Liver (tissue), 9 donors: ENCODE data around the gene CHMP1A. TPM values are rescaled to one million over a fixed set of nuclear protein-coding genes. Genes with fewer than 3 reads are reported as not detected.

Experiments
- DNase-seq: peaks from one replicate; pipeline ENCODE4 v3.0.0-alpha.2; 2017; ENCODE audit warnings: low spot score
- H3K27ac ChIP-seq, 2 donors: one replicate each; pipeline ENCODE4 v1.7.0; 2013; ENCODE audit warnings: inconsistent platforms in 2 of 2, low read length in 2 of 2, control low read depth in 1 of 2, low read depth in 1 of 2, mild to moderate bottlenecking in 1 of 2
- H3K27me3 ChIP-seq, 4 donors: one replicate each; pipeline versions ENCODE4 v1.6.1 to v1.7.0; 2013; ENCODE audit warnings: low read length in 3 of 4, inconsistent platforms in 1 of 4, mild to moderate bottlenecking in 1 of 4, moderate library complexity in 1 of 4; ENCODE audit not compliant: control insufficient read depth in 4 of 4, insufficient read depth in 4 of 4
- H3K36me3 ChIP-seq, 4 donors: one replicate each; pipeline versions ENCODE4 v1.6.1 to v1.7.0; 2013; ENCODE audit warnings: low read length in 3 of 4, mild to moderate bottlenecking in 3 of 4, low read depth in 1 of 4, moderate library complexity in 1 of 4; ENCODE audit not compliant: control insufficient read depth in 4 of 4, insufficient read depth in 3 of 4
- H3K4me1 ChIP-seq, 4 donors: one replicate each; pipeline versions ENCODE4 v1.6.1 to v1.7.0; 2013; ENCODE audit warnings: low read length in 3 of 4, mild to moderate bottlenecking in 3 of 4, moderate library complexity in 1 of 4; ENCODE audit not compliant: control insufficient read depth in 4 of 4, insufficient read depth in 4 of 4
- H3K4me3 ChIP-seq, 3 donors: one replicate each; pipeline versions ENCODE4 v1.6.1 to v1.7.0; 2013; ENCODE audit warnings: low read length in 3 of 3, control low read depth in 1 of 3, low read depth in 1 of 3, mild to moderate bottlenecking in 1 of 3
- H3K9ac ChIP-seq, 2 donors: one replicate each; pipeline ENCODE4 v1.7.0; 2013; ENCODE audit warnings: low read length in 2 of 2, mild to moderate bottlenecking in 2 of 2, moderate library complexity in 2 of 2, control low read depth in 1 of 2, low read depth in 1 of 2
- H3K9me3 ChIP-seq, 4 donors: one replicate each; pipeline versions ENCODE4 v1.6.1 to v1.7.0; 2013; ENCODE audit warnings: low read length in 3 of 4; ENCODE audit not compliant: control insufficient read depth in 4 of 4
- CTCF ChIP-seq: fragments of 150-350 bp; IDR thresholded peaks from 2 replicates; pipeline ENCODE4 v1.5.1; 2017; ENCODE audit warnings: improper control_type of control experiment, low read depth, low read length; ENCODE audit not compliant: missing input control
- FOXA1 ChIP-seq: IDR thresholded peaks from 2 replicates; pipeline ENCODE4 v1.6.1; 2016; ENCODE audit warnings: antibody characterized with exemption
- FOXA2 ChIP-seq: IDR thresholded peaks from 2 replicates; pipeline ENCODE4 v1.6.1; 2016; ENCODE audit warnings: antibody characterized with exemption
- GABPA ChIP-seq, 2 donors: IDR thresholded peaks in 1 of 2; conservative IDR thresholded peaks in 1 of 2; 2 replicates each; pipeline ENCODE4 v1.6.1; 2016; ENCODE audit warnings: antibody characterized with exemption in 2 of 2, mild to moderate bottlenecking in 1 of 2, moderate library complexity in 1 of 2
- HNF4A ChIP-seq, 2 donors: conservative IDR thresholded peaks; 2 replicates each; pipeline ENCODE4 v1.6.1; 2016; ENCODE audit warnings: antibody characterized with exemption in 2 of 2, mild to moderate bottlenecking in 2 of 2
- HNF4G ChIP-seq: IDR thresholded peaks from 2 replicates; pipeline ENCODE4 v1.6.1; 2016; ENCODE audit warnings: antibody characterized with exemption
- JUND ChIP-seq, 2 donors: IDR thresholded peaks; 2 replicates each; pipeline ENCODE4 v1.6.1; 2016; ENCODE audit warnings: antibody characterized with exemption in 2 of 2
- MAX ChIP-seq: IDR thresholded peaks from 2 replicates; pipeline ENCODE4 v1.6.1; 2016; ENCODE audit warnings: antibody characterized with exemption
- NR2F2 ChIP-seq: IDR thresholded peaks from 2 replicates; pipeline ENCODE4 v1.6.1; 2016; ENCODE audit warnings: antibody characterized with exemption
- RAD21 ChIP-seq, 2 donors: IDR thresholded peaks; 2 replicates each; pipeline ENCODE4 v1.6.1; 2016; ENCODE audit warnings: antibody characterized with exemption in 2 of 2, mild to moderate bottlenecking in 2 of 2
- RXRA ChIP-seq, 2 donors: IDR thresholded peaks; 2 replicates each; pipeline ENCODE4 v1.6.1; 2017 to 2018; ENCODE audit warnings: antibody characterized with exemption in 2 of 2, mild to moderate bottlenecking in 1 of 2
- SP1 ChIP-seq: IDR thresholded peaks from 2 replicates; pipeline ENCODE4 v1.6.1; 2018; ENCODE audit warnings: antibody characterized with exemption, mild to moderate bottlenecking
- TAF1 ChIP-seq: conservative IDR thresholded peaks from 2 replicates; pipeline ENCODE4 v1.6.1; 2016; ENCODE audit warnings: antibody characterized with exemption, mild to moderate bottlenecking
- YY1 ChIP-seq: IDR thresholded peaks from 2 replicates; pipeline ENCODE4 v1.6.1; 2016; ENCODE audit warnings: antibody characterized with exemption, mild to moderate bottlenecking
- WGBS: extraction: QIAGEN DNeasy Blood & Tissue Kit; methylation state at CpG from one replicate; pipeline ENCODE4 v1.1.7; 2013; 5-methylcytosine and 5-hydroxymethylcytosine counted together
- polyA plus RNA-seq, 2 donors: library from polyadenylated mRNA; stranded (reverse) in 1 of 2; unstranded in 1 of 2; fragments of 200-250 nt in 1 of 2; fragments of >200 nt in 1 of 2; fragmentation: Nextera tagmentation in 1 of 2; extraction: Ambion mirVana in 1 of 2; gene quantifications; one replicate each; pipeline versions ENCODE4 v1.2.1 to v1.2.3, GENCODE V29; 2013 to 2015
- total RNA-seq, 2 donors: library from RNA; depleted of rRNA; stranded (reverse); fragments of >200 nt; gene quantifications; one replicate each; pipeline ENCODE4 v1.2.3, GENCODE V29; 2014
- TF ChIP-seq, protein P1 (sequence below): IDR thresholded peaks from 2 replicates; pipeline ENCODE4 v1.6.1; 2016; ENCODE audit warnings: antibody characterized with exemption
- TF ChIP-seq, protein P2 (sequence below): IDR thresholded peaks from 2 replicates; pipeline ENCODE4 v1.6.1; 2016; ENCODE audit warnings: antibody characterized with exemption, mild to moderate bottlenecking
- TF ChIP-seq, protein P3 (sequence below): IDR thresholded peaks from 2 replicates; pipeline ENCODE4 v1.6.1; 2016; ENCODE audit warnings: antibody characterized with exemption
- donor health status: healthy.
- donor health status: healthy.
- donor health status: healthy.
- donor health status: healthy.
- donor health status: healthy.

CHMP1A gene
- total and polyA plus RNA-seq, 4 donors = 25.7 to 36.7 (median 32.3) TPM

DNA sequence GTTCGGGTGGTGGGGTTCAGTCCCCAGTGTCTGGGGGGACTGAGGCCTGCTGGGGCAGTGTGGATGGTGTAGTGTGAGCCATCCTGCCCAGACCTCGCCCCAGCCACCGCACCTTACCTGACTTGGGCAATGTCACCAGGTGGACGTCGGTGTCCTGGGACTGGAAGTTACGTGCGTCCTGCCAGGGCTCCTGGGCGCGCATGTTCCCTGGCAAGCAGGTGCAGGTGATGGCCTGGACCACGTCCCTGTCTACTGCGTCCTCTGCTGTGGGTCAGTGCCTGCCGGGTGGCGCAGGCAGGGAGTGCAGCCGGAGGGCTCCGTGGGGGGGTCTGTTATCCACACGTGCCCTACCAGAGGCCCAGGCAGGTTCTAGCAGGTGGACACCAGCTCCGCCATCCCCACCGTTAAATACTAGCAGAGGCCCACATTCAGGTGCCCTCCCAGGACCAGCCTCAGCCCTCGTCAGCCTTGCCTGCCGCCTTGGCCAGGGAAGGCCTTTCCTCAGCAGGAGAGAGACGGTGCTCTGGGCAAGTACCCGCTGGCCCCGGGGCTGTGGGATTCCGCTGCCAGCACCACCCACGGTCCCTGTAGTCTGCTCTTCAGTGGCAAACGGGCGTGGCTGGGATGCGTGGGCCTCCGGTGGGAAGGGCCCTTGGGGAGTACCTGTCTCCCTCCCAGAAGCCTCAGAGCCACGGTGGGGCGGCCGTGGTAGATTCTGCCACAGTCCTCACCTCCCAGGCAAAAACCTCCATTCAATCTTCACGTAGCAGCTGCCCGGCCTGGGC, 52.1 kb downstream of the CHMP1A start:
- Histone ChIP-seq H3K36me3 (no peaks in the 10 kb centered on the region), H3K9me3 (no peaks in the 10 kb centered on the region), H3K4me3 (no peak overlapping the region), H3K27ac (no peak overlapping the region), H3K9ac (no peak overlapping the region), H3K27me3 (no peaks in the 10 kb centered on the region), H3K4me1 (no peaks in the 10 kb centered on the region)
- DNase-seq = no peak
- 91% methylated on average over 34 of the region's 34 CpGs for WGBS
- TF ChIP-seq GABPA (IDR thresholded peaks at IDR 0.05 in 1 of 2, conservative IDR thresholded peaks at IDR 0.05 in 1 of 2) (no peak), RXRA (IDR thresholded peaks at IDR 0.05) (no peak), YY1 (no peak), MAX (no peak), HNF4A (conservative IDR thresholded peaks at IDR 0.05) (no peak), CTCF (no peak), FOXA1 (no peak), HNF4G (no peak), SP1 (no peak), NR2F2 (no peak), JUND (IDR thresholded peaks at IDR 0.05) (no peak), FOXA2 (no peak), TAF1 (no peak), RAD21 (IDR thresholded peaks at IDR 0.05) (no peak)
- TF ChIP-seq, protein P1, sequence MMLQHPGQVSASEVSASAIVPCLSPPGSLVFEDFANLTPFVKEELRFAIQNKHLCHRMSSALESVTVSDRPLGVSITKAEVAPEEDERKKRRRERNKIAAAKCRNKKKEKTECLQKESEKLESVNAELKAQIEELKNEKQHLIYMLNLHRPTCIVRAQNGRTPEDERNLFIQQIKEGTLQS = no peak
- TF ChIP-seq, protein P2, sequence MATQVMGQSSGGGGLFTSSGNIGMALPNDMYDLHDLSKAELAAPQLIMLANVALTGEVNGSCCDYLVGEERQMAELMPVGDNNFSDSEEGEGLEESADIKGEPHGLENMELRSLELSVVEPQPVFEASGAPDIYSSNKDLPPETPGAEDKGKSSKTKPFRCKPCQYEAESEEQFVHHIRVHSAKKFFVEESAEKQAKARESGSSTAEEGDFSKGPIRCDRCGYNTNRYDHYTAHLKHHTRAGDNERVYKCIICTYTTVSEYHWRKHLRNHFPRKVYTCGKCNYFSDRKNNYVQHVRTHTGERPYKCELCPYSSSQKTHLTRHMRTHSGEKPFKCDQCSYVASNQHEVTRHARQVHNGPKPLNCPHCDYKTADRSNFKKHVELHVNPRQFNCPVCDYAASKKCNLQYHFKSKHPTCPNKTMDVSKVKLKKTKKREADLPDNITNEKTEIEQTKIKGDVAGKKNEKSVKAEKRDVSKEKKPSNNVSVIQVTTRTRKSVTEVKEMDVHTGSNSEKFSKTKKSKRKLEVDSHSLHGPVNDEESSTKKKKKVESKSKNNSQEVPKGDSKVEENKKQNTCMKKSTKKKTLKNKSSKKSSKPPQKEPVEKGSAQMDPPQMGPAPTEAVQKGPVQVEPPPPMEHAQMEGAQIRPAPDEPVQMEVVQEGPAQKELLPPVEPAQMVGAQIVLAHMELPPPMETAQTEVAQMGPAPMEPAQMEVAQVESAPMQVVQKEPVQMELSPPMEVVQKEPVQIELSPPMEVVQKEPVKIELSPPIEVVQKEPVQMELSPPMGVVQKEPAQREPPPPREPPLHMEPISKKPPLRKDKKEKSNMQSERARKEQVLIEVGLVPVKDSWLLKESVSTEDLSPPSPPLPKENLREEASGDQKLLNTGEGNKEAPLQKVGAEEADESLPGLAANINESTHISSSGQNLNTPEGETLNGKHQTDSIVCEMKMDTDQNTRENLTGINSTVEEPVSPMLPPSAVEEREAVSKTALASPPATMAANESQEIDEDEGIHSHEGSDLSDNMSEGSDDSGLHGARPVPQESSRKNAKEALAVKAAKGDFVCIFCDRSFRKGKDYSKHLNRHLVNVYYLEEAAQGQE = no peak
- TF ChIP-seq, protein P3, sequence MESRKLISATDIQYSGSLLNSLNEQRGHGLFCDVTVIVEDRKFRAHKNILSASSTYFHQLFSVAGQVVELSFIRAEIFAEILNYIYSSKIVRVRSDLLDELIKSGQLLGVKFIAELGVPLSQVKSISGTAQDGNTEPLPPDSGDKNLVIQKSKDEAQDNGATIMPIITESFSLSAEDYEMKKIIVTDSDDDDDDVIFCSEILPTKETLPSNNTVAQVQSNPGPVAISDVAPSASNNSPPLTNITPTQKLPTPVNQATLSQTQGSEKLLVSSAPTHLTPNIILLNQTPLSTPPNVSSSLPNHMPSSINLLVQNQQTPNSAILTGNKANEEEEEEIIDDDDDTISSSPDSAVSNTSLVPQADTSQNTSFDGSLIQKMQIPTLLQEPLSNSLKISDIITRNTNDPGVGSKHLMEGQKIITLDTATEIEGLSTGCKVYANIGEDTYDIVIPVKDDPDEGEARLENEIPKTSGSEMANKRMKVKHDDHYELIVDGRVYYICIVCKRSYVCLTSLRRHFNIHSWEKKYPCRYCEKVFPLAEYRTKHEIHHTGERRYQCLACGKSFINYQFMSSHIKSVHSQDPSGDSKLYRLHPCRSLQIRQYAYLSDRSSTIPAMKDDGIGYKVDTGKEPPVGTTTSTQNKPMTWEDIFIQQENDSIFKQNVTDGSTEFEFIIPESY = no peak
